K562 (cell line): ENCODE measurements around the gene SLC10A1. TPM values are rescaled to one million over a fixed set of nuclear protein-coding genes. Genes with fewer than 3 reads are reported as not detected.
A peak's percentile ranks its signal among the peaks of the same experiment; 100 is the strongest.

Source experiments
- ATAC-seq: fragments of 200-7000 bp; cut with Tn5 transposase; 3 replicates; pipeline ENCODE4 v1.9.1; 2020; ENCODE audit warnings: moderate library complexity
- Bru-seq: library from RNA; stranded (reverse); fragments of 400-500 nt; gene quantifications from one replicate; lab custom pipeline; 2021; lab: Mats Ljungman, UMichigan
- BruChase-seq, 2 experiments: library from RNA; stranded (reverse); fragments of 400-500 nt; gene quantifications; one replicate each; lab custom pipeline; 2021; lab: Mats Ljungman, UMichigan
- BruUV-seq: library from RNA; stranded (reverse); fragments of 400-500 nt; replicated peaks from 2 replicates; lab custom pipeline; 2021; lab: Mats Ljungman, UMichigan
- CTCF ChIA-PET: fragments of 300-600 bp; formaldehyde crosslinking; extraction: SDS; loops from one replicate; lab custom pipeline; 2021; ENCODE audit warnings: low intra/inter-chr PET ratio; lab: Yijun Ruan, JAX
- POLR2A ChIA-PET: fragments of 300-600, 350-650 bp; sonication (Branson Sonifier 250); formaldehyde crosslinking; extraction: SDS; loops from one replicate; lab custom pipeline; 2021; ENCODE audit warnings: antibody characterized with exemption, inconsistent platforms; lab: Yijun Ruan, JAX
- DNase-seq, 4 experiments: peaks; one replicate each; pipeline versions ENCODE4 v3.0.0 to v3.0.0-alpha.2; 2011 to 2018; ENCODE audit warnings: low spot score in 3 of 4, mixed read lengths in 3 of 4; ENCODE audit errors: extremely low read depth in 1 of 4
- FAIRE-seq: peaks from 2 replicates; lab custom pipeline; 2011; peaks lifted over from hg19 to GRCh38; lab: Jason Lieb, UNC
- H2AFZ ChIP-seq: 2 replicates; pipeline ENCODE4 v1.6.0; 2011; ENCODE audit warnings: low read depth, low read length, control low read depth, inconsistent platforms
- H3K27ac ChIP-seq: fragments of 200-600 bp; 3 replicates; pipeline ENCODE4 v1.8.0; 2011; ENCODE audit warnings: low read depth, mild to moderate bottlenecking, control low read depth, inconsistent platforms, low read length, moderate library complexity, mixed read lengths; ENCODE audit errors: extremely low read depth
- H3K27me3 ChIP-seq, 2 experiments: fragments of 300-600 bp in 1 of 2; 2 replicates in 1 of 2; 3 replicates in 1 of 2; pipeline versions ENCODE4 v1.6.0 to v1.8.0; 2011; ENCODE audit warnings: inconsistent platforms in 2 of 2, low read length in 2 of 2, mild to moderate bottlenecking in 1 of 2, mixed read lengths in 1 of 2, moderate library complexity in 1 of 2; ENCODE audit not compliant: control insufficient read depth in 2 of 2, insufficient read depth in 2 of 2
- H3K36me3 ChIP-seq: fragments of 300-600 bp; 3 replicates; pipeline ENCODE4 v1.8.0; 2011; ENCODE audit warnings: mild to moderate bottlenecking, low read length, inconsistent platforms; ENCODE audit not compliant: control insufficient read depth, insufficient read depth
- H3K4me1 ChIP-seq, 2 experiments: fragments of 200-600 bp in 1 of 2; replicated peaks in 1 of 2; 2 replicates in 1 of 2; 3 replicates in 1 of 2; pipeline versions ENCODE4 v1.5.1 to v1.8.0; 2011; ENCODE audit warnings: inconsistent platforms in 2 of 2, low read length in 2 of 2, mild to moderate bottlenecking in 1 of 2, mixed read lengths in 1 of 2, moderate library complexity in 1 of 2; ENCODE audit not compliant: control insufficient read depth in 2 of 2, insufficient read depth in 2 of 2
- H3K4me2 ChIP-seq: 2 replicates; pipeline ENCODE4 v1.6.1; 2011; ENCODE audit warnings: low read length, control low read depth, inconsistent platforms, mixed read lengths; ENCODE audit not compliant: insufficient read depth
- H3K4me3 ChIP-seq: fragments of 200-600 bp; sonication (generic), shearing (Covaris generic); 2 replicates; pipeline ENCODE4 v1.5.1; 2016; ENCODE audit warnings: control low read depth, inconsistent platforms
- H3K79me2 ChIP-seq: fragments of 200-600 bp; 3 replicates; pipeline ENCODE4 v1.8.0; 2011; ENCODE audit warnings: low read length, inconsistent platforms; ENCODE audit not compliant: control insufficient read depth, insufficient read depth
- H3K9ac ChIP-seq, 2 experiments: 2 replicates each; pipeline versions ENCODE4 v1.6.0 to v1.6.1; 2011; ENCODE audit warnings: low read depth in 2 of 2, low read length in 2 of 2, control low read depth in 1 of 2, inconsistent platforms in 1 of 2, mild to moderate bottlenecking in 1 of 2, mixed read lengths in 1 of 2; ENCODE audit not compliant: insufficient read depth in 1 of 2
- H3K9me1 ChIP-seq: one replicate; pipeline ENCODE4 v1.6.0; 2011; ENCODE audit warnings: inconsistent platforms, mild to moderate bottlenecking, low read length, moderate library complexity; ENCODE audit not compliant: control insufficient read depth, insufficient read depth
- H3K9me3 ChIP-seq: replicated peaks from 2 replicates; pipeline ENCODE4 v1.5.1; 2011; ENCODE audit warnings: low read depth, low read length, inconsistent platforms; ENCODE audit not compliant: control insufficient read depth, insufficient read depth
- H4K20me1 ChIP-seq: replicated peaks from 2 replicates; pipeline ENCODE4 v1.6.1; 2011; ENCODE audit warnings: low read length, inconsistent platforms, mixed read lengths; ENCODE audit not compliant: control insufficient read depth, insufficient read depth
- CEBPB ChIP-seq: fragments of 450-650 bp; IDR thresholded peaks from 2 replicates; pipeline ENCODE4 v1.6.1; 2016; ENCODE audit warnings: missing genetic modification characterization, missing compliant biosample characterization
- CEBPG ChIP-seq, 3 experiments: fragments of 200-800 bp in 1 of 3; sonication (Bioruptor generic) in 1 of 3; sonication (generic) in 1 of 3; formaldehyde crosslinking in 1 of 3; IDR thresholded peaks in 2 of 3; conservative IDR thresholded peaks in 1 of 3; 2 replicates each; pipeline versions ENCODE4 v1.6.1 to v1.8.0; 2016 to 2022; ENCODE audit warnings: missing compliant biosample characterization in 2 of 3, missing genetic modification characterization in 2 of 3, mild to moderate bottlenecking in 1 of 3, missing genetic modification reagents in 1 of 3
- ILF3 ChIP-seq: fragments of 450-650 bp; IDR thresholded peaks from 2 replicates; pipeline ENCODE4 v1.6.1; 2018; ENCODE audit warnings: antibody characterized with exemption, mild to moderate bottlenecking, moderate library complexity, borderline replicate concordance
- SIX5 ChIP-seq, 2 experiments: IDR thresholded peaks; 2 replicates each; pipeline ENCODE4 v1.6.1; 2011; ENCODE audit warnings: low read length in 2 of 2, borderline replicate concordance in 1 of 2, low read depth in 1 of 2, mild to moderate bottlenecking in 1 of 2, moderate library complexity in 1 of 2; ENCODE audit not compliant: insufficient read depth in 1 of 2
- SPI1 ChIP-seq: IDR thresholded peaks from 2 replicates; pipeline ENCODE4 v1.6.1; 2011; ENCODE audit warnings: low read depth, low read length, control low read depth, borderline replicate concordance
- SREBF1 ChIP-seq: fragments of 150-350 bp; IDR thresholded peaks from 2 replicates; pipeline ENCODE4 v1.6.1; 2014; ENCODE audit warnings: antibody characterized with exemption, low read depth, low read length, borderline replicate concordance
- WGBS: fragments of 100-300 bp; shearing (Covaris generic); methylation state at CpG from one replicate; pipeline ENCODE4 v1.1.6; 2016; ENCODE audit warnings: low coverage, mixed read lengths; ENCODE audit not compliant: insufficient coverage; ENCODE audit errors: missing lambda C conversion rate; 5-methylcytosine and 5-hydroxymethylcytosine counted together
- in situ Hi-C: fragments of 300-500 bp; cut with MboI; formaldehyde crosslinking; loops from 4 replicates; pipeline ENCODE4 v1.15.0; 2018; ENCODE audit warnings: inconsistent platforms, mixed read lengths
- intact Hi-C: fragments of 100-400 bp; cut with micrococcal nuclease; formaldehyde crosslinking; loops from 2 replicates; pipeline ENCODE4 v1.14.2; 2022
- long read RNA-seq, 3 experiments: library from polyadenylated mRNA in 2 of 3; library from RNA in 1 of 3; unstranded in 2 of 3; stranded (forward) in 1 of 3; transcript quantifications; one replicate each; pipeline ENCODE4 v2.0.0, GENCODE V29; 2019 to 2022
- polyA minus RNA-seq, 3 experiments: library from RNA; depleted of rRNA, polyadenylated mRNA; stranded (reverse); fragments of >200 nt; gene quantifications; 2 replicates each; pipeline ENCODE4 v1.2.3, GENCODE V29; 2011
- polyA plus RNA-seq, 8 experiments: library from polyadenylated mRNA; depleted of rRNA in 4 of 8; stranded (reverse) in 5 of 8; unstranded in 3 of 8; fragments of >200 nt; fragmentation: Nextera tagmentation in 2 of 8; fragmentation: Illumina TruSeq in 1 of 8; extraction: Ambion mirVana in 2 of 8; extraction: Trizol in 1 of 8; gene quantifications; 2 replicates each; pipeline versions ENCODE4 v1.2.1 to v1.2.3, GENCODE V29; 2011 to 2014; ENCODE audit warnings: inconsistent platforms in 1 of 8, missing spikeins in 1 of 8
- total RNA-seq, 7 experiments: library from RNA; depleted of rRNA in 6 of 7; stranded (reverse); fragments of >200 nt in 6 of 7; fragmentation: Illumina TruSeq in 2 of 7; extraction: Trizol in 2 of 7; gene quantifications; 2 replicates each; pipeline versions ENCODE4 v1.2.1 to v1.2.3, GENCODE V29; 2011 to 2021; ENCODE audit warnings: low replicate concordance in 1 of 7

SLC10A1 gene
- not detected in 2 replicates for total RNA-seq (2011; cell fraction: chromatin; rRNA removed; ENCODE audit: low replicate concordance)
- total RNA-seq (2011; cell fraction: nucleolus; rRNA removed), result not detected in 2 replicates
- not detected in 2 replicates for total RNA-seq (2011; cell fraction: nucleoplasm; rRNA removed)
- total RNA-seq (2014; rRNA removed), result not detected in 2 replicates
- not detected in 2 replicates for total RNA-seq (2014; rRNA removed; fragmentation: Illumina TruSeq; extraction: Trizol)
- total RNA-seq (2015; rRNA removed; fragmentation: Illumina TruSeq; extraction: Trizol), result not detected in 2 replicates
- not detected in 2 replicates for total RNA-seq (2021)
- not detected in 2 replicates for polyA plus RNA-seq (2011; rRNA removed)
- polyA plus RNA-seq (2011; cell fraction: cytosol; rRNA removed), result not detected in 2 replicates
- not detected in 2 replicates for polyA plus RNA-seq (2011; cell fraction: nucleus; rRNA removed)
- polyA plus RNA-seq (2012), result 0.05 and 0.08 TPM in 2 replicates
- polyA plus RNA-seq (2014; fragmentation: Illumina TruSeq; extraction: Trizol), result not detected in 2 replicates
- not detected for polyA plus RNA-seq (2014; fragmentation: Nextera tagmentation; extraction: Ambion mirVana)
- not detected in 2 replicates for polyA plus RNA-seq (2014; rRNA removed)
- not detected in 2 replicates for polyA minus RNA-seq (2011; rRNA and poly(A)+ RNA removed)
- polyA minus RNA-seq (2011; cell fraction: cytosol; rRNA and poly(A)+ RNA removed), result not detected in 2 replicates
- polyA minus RNA-seq (2011; cell fraction: nucleus; rRNA and poly(A)+ RNA removed), result not detected in 2 replicates
- percentile 5 among the genes with signal in this experiment for Bru-seq, nascent RNA
- not detected for BruChase-seq, experiment 1, labeled RNA remaining after a 2-hour chase
- BruChase-seq, experiment 2, labeled RNA remaining after a 6-hour chase, result not detected
- long read RNA-seq, experiment 1, partial matches to known transcripts, result 0 of 4 reads
- long read RNA-seq, experiment 1, other reads (novel, unspliced or antisense), result 4 of 4 reads
- long read RNA-seq, experiment 2, result 0 reads
- long read RNA-seq, experiment 3, result 0 reads

DNA sequence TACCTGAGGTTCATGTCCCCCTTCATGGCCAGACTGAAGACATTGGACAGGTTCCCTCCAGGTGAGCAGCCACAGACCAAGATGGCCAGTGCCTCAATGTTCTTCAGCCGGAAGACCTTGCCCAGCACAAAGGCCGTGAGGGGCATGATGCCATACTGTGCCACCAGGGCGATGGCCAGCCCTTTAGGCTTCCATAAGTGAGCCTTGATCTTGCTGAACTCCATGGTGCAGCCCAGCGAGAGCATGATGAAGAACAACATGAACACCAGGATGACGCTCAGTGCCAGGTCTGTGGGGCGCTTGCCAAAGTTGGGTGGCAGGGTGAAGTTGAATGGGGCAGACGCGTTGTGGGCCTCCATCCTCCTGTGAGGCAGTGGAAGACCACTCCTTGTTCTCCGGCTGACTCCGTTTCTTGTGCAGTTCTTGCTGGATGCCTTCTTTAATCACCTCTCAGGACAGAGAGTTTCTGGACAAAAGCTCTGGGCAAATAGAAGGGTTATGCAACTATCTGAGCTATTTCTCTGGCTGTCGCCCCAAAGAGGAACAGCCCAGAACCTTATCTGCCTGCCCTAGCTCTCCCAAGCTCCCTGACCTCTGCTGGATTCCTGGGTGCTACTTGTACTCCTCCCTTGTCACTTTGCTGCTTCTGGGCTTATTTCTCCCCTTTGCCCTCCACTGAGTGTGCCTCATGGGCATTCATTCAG is at the start of gene SLC10A1:
SLC10A1 (minus strand) TSS at position 445 of the 704 bp plus-strand sequence; CDS start at position 359, 86 bp downstream.
- Histone ChIP-seq H2AFZ (no peak within 1 kb of the TSS), H3K4me1 (peaks cover 0 to 6% of the 10 kb centered on the region in 2 experiments; a peak in 1 of 5 replicates), H3K27ac (no peak within 1 kb of the TSS), H3K4me2 (no peak within 1 kb of the TSS), H3K79me2 (no peaks in the 10 kb centered on the region), H3K36me3 (no peaks in the 10 kb centered on the region), H3K9me3 (no peaks in the 10 kb centered on the region), H3K9ac (no peak within 1 kb of the TSS; a peak in 1 of 4 replicates), H3K9me1 (no peaks in the 10 kb centered on the region), H3K27me3 (no peaks in the 10 kb centered on the region), H4K20me1 (no peaks in the 10 kb centered on the region), H3K4me3 (no peak within 1 kb of the TSS)
- ATAC-seq (no peak), DNase-seq (no peak), FAIRE-seq (no peak)
- ChIA-PET POLR2A (interaction anchor here (1.0 kb wide), 2 partner anchors 159 to 187 kb away, joined by 3 read pairs; no protein-coding TSS in a partner anchor), CTCF (no interaction called here)
- in situ Hi-C loops, result no loop called here
- BruUV-seq, result no TSS peak
- TF ChIP-seq CEBPB (tag) (peak; percentile 37), SPI1 (peak; percentile 27; the same call in 1 of the 2 replicates), SREBF1 (no peak), SIX5 (IDR thresholded peaks at IDR 0.05; ENCODE audit: borderline replicate concordance in 1 of 2, insufficient read depth in 1 of 2, low read depth in 1 of 2, low read length in 2 of 2) (no peak), ILF3 (no peak), CEBPG (CRISPR knock-in tag; IDR thresholded peaks at IDR 0.05) (no peak), CEBPG (tag; conservative IDR thresholded peaks at IDR 0.05 in 1 of 2, IDR thresholded peaks at IDR 0.05 in 1 of 2) (0 out of 4 replicates have a peak, but pooled peaks of 1 of the 2 experiments have one; percentile 10)
- 2% methylated on average over 10 of the region's 11 CpGs for WGBS
- intact Hi-C loops, result no loop called here
